Uterus (tissue), 4 donors: ENCODE results near the gene PRUNE2. TPM values are rescaled to one million over a fixed set of nuclear protein-coding genes. Genes with fewer than 3 reads are reported as not detected.

Experiments
- DNase-seq, 2 donors: peaks; one replicate each; pipeline ENCODE4 v3.0.0-alpha.2; 2019 to 2020
- H3K27ac ChIP-seq, 2 donors: fragments of 200-600 bp; sonication (generic); 1 replicate in 1 of 2; 2 replicates in 1 of 2; pipeline ENCODE4 v1.5.1; 2016 to 2018
- H3K27me3 ChIP-seq, 2 donors: fragments of 200-600 bp; sonication (generic); one replicate each; pipeline ENCODE4 v1.5.1; 2018 to 2019; ENCODE audit warnings: control low read depth in 1 of 2
- H3K36me3 ChIP-seq, 2 donors: fragments of 200-600 bp; sonication (generic); one replicate each; pipeline ENCODE4 v1.5.1; 2019; ENCODE audit warnings: control low read depth in 1 of 2
- H3K4me1 ChIP-seq, 2 donors: fragments of 200-600 bp; sonication (generic); one replicate each; pipeline ENCODE4 v1.5.1; 2018 to 2019; ENCODE audit warnings: control low read depth in 1 of 2
- H3K4me3 ChIP-seq, 2 donors: fragments of 200-600 bp; sonication (generic); 1 replicate in 1 of 2; 2 replicates in 1 of 2; pipeline ENCODE4 v1.5.1; 2018 to 2019; ENCODE audit warnings: mild to moderate bottlenecking in 1 of 2
- H3K9me3 ChIP-seq, 2 donors: fragments of 200-600 bp; sonication (generic); one replicate each; pipeline ENCODE4 v1.5.1; 2019; ENCODE audit warnings: control low read depth in 1 of 2
- POLR2A ChIP-seq, 2 donors: fragments of 450-650 bp; IDR thresholded peaks; one replicate each; pipeline ENCODE4 v1.6.1; 2016; ENCODE audit warnings: antibody characterized with exemption in 2 of 2, mild to moderate bottlenecking in 1 of 2, moderate library complexity in 1 of 2
- intact Hi-C: fragments of 100-400 bp; cut with DNase I; formaldehyde crosslinking; loops from one replicate; pipeline ENCODE4 v1.15.1; 2023; ENCODE audit warnings: low total_unique reads
- total RNA-seq, 4 donors: library from RNA; depleted of rRNA in 3 of 4; stranded (reverse); fragments of >200 nt in 3 of 4; gene quantifications; one replicate each; pipeline versions ENCODE4 v1.1.0 to v1.2.4, GENCODE V29; 2014 to 2023
- TF ChIP-seq, protein P1 (sequence below), 4 experiments: fragments of 200-600 bp in 2 of 4; fragments of 450-650 bp in 2 of 4; sonication (generic) in 2 of 4; IDR thresholded peaks; one replicate each; pipeline ENCODE4 v1.5.1; 2016 to 2019; ENCODE audit warnings: antibody characterized with exemption in 4 of 4, mild to moderate bottlenecking in 2 of 4, moderate library complexity in 1 of 4
- donor health status: DM: yes; HTN: yes; CAD: no.

The PRUNE2 gene
- total RNA-seq, 4 donors from 2014 or later = 51.4 to 187 (median 97.1) TPM

DNA sequence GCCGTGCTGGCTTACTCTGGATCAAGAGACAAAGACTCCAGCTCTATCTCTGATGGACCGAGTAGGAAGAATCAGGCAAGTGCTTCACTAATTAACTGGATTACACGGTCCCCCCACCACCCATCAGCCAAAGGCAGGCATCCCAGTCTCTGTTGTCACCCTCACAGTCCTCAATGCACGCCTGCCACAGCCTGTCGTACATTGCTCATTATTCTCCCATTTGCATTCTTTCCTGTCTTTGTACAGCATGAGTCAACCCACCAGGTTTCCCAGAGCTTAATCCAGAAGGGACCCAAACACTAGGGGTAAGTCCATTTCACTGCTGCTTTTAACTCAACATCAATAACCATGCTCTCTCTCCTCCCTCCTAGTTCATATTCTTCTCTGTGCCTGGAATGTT, 97.3 kb downstream of the PRUNE2 start:
- Histone ChIP-seq H3K4me3 (no peak overlapping the region), H3K4me1 (no peaks in the 10 kb centered on the region), H3K27ac (no peak overlapping the region), H3K27me3 (no peaks in the 10 kb centered on the region), H3K9me3 (no peaks in the 10 kb centered on the region), H3K36me3 (no peaks in the 10 kb centered on the region)
- DNase-seq = no peak
- intact Hi-C loops = loop anchor here (10.0 kb wide), 1 partner anchor 186 kb away; no protein-coding TSS in a partner anchor
- TF ChIP-seq, protein P1, sequence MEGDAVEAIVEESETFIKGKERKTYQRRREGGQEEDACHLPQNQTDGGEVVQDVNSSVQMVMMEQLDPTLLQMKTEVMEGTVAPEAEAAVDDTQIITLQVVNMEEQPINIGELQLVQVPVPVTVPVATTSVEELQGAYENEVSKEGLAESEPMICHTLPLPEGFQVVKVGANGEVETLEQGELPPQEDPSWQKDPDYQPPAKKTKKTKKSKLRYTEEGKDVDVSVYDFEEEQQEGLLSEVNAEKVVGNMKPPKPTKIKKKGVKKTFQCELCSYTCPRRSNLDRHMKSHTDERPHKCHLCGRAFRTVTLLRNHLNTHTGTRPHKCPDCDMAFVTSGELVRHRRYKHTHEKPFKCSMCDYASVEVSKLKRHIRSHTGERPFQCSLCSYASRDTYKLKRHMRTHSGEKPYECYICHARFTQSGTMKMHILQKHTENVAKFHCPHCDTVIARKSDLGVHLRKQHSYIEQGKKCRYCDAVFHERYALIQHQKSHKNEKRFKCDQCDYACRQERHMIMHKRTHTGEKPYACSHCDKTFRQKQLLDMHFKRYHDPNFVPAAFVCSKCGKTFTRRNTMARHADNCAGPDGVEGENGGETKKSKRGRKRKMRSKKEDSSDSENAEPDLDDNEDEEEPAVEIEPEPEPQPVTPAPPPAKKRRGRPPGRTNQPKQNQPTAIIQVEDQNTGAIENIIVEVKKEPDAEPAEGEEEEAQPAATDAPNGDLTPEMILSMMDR (IDR thresholded peaks at IDR 0.05) = no peak
- TF ChIP-seq POLR2A (IDR thresholded peaks at IDR 0.05) = no peak

- Histone ChIP-seq H3K4me3 (no peak overlapping the region), H3K4me1 (no peaks in the 10 kb centered on the region), H3K27ac (no peak overlapping the region), H3K27me3 (no peaks in the 10 kb centered on the region), H3K9me3 (no peaks in the 10 kb centered on the region), H3K36me3 (no peaks in the 10 kb centered on the region)
- intact Hi-C loops = loop anchor here (10.0 kb wide), 1 partner anchor 191 kb away; no protein-coding TSS in a partner anchor
- TF ChIP-seq POLR2A (IDR thresholded peaks at IDR 0.05) = no peak
- TF ChIP-seq, protein P1 (IDR thresholded peaks at IDR 0.05) = no peak
- DNase-seq = no peak
Measured at GRCh38 chr9:76803762-76804161, 102.2 kb downstream of the PRUNE2 start.

DNA sequence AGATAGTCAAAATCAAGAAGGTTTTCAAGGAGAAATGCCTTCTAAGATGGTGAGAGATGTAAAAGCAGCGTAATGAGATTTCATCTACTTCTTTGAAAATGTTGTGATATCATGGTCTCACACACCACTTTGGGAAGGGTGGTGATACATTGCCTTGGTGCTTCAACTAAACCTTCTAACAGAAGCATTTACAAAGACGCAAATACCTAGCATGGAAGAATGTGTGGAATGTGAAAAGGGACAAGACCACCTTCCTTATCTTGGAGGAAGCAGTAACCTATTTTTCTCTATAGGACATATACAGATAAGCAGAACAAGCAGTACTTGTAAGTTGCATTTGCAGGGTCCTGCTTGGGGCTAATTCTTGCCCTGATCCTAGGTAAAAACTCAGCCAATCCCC, 102.8 kb downstream of the PRUNE2 start:
- H3K4me3 ChIP-seq = no peak overlapping the region
- H3K36me3 ChIP-seq = no peaks in the 10 kb centered on the region
- no peaks in the 10 kb centered on the region for H3K27me3 ChIP-seq
- TF ChIP-seq POLR2A (IDR thresholded peaks at IDR 0.05) = no peak
- TF ChIP-seq, protein P1 (IDR thresholded peaks at IDR 0.05) = no peak
- intact Hi-C loops = loop anchor here (10.0 kb wide), 1 partner anchor 192 kb away; no protein-coding TSS in a partner anchor
- no peak for DNase-seq
- H3K4me1 ChIP-seq = no peaks in the 10 kb centered on the region
- no peaks in the 10 kb centered on the region for H3K9me3 ChIP-seq
- no peak overlapping the region for H3K27ac ChIP-seq

DNA sequence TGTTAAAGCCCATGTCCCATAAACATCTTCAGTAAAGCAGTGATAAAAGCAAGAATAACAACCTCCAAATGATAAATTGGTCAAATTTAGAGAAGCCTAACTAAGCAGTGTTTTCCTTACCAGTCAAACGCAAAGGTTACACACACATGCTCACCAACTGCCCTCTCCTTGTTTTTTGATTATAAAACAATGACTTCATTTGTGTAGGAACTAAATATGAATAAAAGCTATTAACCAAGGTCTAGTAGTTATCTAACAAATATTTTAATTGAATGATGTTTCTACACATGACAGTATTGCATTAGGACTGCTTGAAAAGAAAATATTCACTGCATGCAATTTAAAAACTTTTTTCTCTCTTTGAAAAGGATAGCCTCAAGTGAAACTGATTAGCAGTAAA, 105.0 kb downstream of the PRUNE2 start:
- Histone ChIP-seq H3K36me3 (no peaks in the 10 kb centered on the region), H3K4me1 (no peaks in the 10 kb centered on the region), H3K4me3 (no peak overlapping the region), H3K27ac (no peak overlapping the region), H3K9me3 (no peaks in the 10 kb centered on the region), H3K27me3 (no peaks in the 10 kb centered on the region)
- intact Hi-C loops = loop anchor here (10.0 kb wide), 1 partner anchor 194 kb away; no protein-coding TSS in a partner anchor
- DNase-seq = no peak
- TF ChIP-seq POLR2A (IDR thresholded peaks at IDR 0.05) = no peak
- TF ChIP-seq, protein P1 (IDR thresholded peaks at IDR 0.05) = no peak

DNA sequence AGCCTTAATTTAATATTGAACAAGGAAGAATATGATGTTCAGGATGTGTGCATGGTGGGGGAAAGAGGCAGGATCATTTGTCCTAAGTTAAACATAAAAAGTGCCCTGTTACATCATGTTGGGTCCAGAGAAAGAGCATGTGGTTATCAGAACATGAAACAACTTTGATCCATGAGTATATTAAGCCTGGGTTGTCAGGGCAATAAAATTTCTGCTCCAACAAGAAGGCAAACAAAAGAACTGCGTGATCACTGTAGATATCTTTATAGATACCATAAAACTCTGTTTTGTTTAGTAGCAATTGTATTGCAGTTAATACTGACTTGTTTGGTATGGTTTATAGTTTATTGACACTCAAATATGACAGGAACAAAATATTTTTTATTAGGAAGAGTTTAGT, 106.4 kb downstream of the PRUNE2 start:
- no peak for TF ChIP-seq POLR2A (IDR thresholded peaks at IDR 0.05)
- TF ChIP-seq, protein P1 (IDR thresholded peaks at IDR 0.05) = no peak
- Histone ChIP-seq H3K4me3 (no peak overlapping the region), H3K36me3 (no peaks in the 10 kb centered on the region), H3K9me3 (no peaks in the 10 kb centered on the region), H3K27me3 (no peaks in the 10 kb centered on the region), H3K27ac (no peak overlapping the region), H3K4me1 (no peaks in the 10 kb centered on the region)
- no peak for DNase-seq
- intact Hi-C loops = no loop called here
